ENCODE results near the gene SH3BP5.

Gene SH3BP5

DNA sequence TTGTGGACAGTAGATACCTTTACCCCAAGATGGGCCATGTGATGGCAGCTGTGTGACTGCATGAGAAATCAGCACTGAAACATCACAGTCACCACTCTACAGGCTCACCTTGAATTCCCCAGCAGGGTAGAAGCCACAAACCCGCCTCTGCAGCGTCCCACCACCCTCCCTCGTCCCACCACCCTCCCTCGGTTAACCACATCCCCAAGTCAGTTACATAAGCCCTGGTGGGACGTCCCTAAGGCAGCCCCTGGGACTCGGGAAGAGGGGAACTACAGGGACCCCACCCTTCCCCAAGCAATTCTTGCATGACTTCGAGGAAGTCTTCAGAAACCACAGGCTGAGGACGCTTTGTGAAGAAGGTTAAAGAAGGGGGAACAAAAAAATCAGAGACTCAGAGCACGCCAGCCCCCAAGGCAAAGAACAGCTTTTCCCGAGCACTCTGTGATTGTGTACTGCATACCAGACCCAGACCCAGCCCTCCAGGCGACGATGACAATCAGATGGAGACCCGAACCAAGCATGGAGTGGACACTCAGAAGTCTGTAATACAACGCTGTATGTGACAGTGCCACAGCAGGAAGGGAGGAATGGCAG lies 60.5 kb downstream of the SH3BP5 start:
- DNase-seq, result peak; percentile 94

DNA sequence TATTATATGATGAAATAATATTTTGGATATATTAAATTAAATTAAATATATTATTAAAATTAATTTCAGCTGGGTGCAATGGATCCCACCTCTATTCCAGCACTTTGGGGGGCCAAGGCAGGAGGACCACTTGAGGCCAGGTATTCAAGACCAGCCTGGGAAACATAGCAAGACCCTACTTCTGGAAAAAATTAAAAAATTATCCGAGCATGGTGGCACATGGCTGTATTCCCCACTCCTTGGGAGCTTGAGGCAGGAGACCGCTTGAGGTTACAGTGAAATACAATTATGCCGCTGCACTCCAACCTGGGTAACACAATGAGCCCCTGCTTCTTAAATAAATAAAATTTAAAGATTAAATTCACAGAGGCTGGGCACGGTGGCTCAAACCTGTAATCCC lies 61.4 kb downstream of the SH3BP5 start:
- no peak for DNase-seq

DNA sequence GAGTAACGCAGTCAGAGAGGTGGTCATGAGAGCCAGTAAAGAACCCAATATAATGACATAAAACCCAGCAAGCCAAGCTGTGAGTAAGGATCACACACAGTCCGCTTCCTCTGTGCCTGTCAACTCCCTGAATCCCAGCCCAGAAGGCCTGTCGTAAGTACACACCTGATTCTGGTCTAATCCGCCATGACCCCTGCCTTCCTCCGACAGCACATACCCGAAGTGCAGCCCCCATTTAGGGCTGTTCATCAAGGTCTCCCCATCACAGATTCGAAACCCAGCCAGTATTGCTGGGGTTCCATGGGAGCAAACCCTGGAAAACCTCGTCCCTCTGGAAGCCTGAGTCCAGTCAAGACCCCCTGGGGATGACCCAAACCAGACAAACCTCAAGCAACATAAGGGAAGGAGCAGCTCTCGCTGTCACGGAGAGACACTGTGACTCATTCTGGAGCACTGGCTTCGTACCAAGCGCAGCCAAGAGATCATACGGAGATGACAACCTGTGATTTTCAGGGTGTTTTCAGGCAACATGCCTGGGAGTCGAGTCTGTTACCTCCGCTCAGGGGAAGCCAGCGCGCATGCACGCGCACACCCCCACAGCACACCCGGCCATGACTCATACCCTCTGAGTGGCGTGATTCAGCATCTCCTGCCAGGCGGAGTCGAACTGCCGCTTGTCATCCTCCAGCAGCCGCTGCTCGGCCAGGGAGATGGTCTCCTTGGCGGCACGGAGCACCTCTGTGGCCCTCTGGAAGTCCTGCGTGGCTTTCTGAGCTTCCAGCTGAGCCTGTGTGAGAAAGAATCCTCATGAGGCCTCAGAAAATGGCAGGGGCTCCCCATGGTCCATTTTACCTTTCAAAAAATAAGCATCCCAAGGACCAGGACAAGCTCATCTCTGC lies 63.0 kb downstream of the SH3BP5 start:
- DNase-seq, result peak; percentile 89

DNA sequence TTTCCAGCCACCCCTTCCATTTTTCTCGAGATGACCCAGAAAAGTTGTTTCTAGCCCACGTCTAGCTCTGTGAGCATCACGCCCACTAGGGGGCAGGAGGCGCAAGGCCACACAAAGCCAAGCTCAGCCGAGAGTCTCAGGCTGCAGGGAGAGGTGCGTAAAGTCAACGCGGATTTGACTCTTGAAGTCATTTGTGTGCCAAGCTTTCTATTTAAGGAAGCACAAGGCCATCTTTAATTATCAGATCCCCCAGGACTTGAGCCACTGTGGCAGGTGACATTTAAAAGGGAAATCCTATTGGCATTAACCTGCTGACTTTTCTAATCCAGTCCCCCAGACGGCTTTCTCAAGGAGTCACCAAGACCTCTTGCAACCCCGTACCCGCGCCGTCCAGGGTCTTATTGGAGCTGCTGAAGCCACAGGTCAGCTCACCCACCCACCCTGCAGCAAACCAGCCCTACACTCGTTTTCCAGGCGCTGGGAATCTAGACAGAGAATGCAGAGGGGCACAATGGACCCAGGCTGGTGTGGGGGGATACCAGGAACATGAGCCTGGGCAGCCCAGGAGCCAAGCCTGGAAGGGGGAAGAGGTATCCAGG lies 64.3 kb downstream of the SH3BP5 start:
- DNase-seq, result peak; percentile 88

DNA sequence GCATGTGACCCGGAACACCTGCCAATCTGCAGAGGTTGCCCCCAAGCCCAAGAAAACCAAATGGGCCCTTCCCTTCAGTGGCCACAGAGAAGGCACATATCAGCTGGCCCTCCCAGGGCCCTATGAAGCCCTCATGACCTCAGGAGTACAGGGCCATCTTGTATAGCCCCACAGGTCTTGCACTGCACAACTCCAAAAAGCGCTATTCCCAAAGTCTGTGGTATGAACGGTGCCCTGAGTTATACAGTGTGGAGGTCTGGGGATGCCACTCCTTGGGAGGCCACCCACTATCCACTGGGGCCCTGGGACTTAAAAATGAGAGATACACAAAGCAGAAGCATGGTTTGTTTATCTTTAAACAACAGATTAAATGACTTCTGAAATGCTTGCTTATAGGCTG lies 64.9 kb downstream of the SH3BP5 start:
- DNase-seq, result no peak

- DNase-seq, result no peak
Measured at GRCh38 chr3:15266510-15267376, 65.6 kb downstream of the SH3BP5 start.

- no peak for DNase-seq
Measured at GRCh38 chr3:15265655-15266509, 66.5 kb downstream of the SH3BP5 start.

DNA sequence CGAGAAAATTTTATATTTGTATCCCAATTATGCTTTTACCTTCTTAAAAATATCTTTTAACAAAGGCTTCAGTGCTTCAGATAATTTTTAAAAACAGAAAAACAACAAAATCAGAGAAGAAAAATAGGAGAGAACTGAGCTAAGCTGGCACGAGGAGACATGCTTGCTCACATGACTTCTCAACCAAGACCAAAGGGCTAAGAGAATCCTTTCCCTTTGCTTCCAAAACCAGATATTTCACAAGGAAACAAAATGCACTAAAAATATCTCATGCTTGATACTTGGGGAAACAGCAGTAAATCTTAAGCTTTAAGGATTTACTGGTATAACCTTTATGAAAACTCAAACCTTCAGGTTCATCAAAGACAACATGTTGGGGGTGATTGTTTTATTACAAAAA lies 67.9 kb downstream of the SH3BP5 start:
- no peak for DNase-seq

GRCh38 chr3:15263926-15264325 lies 68.5 kb downstream of the SH3BP5 start:
- no peak for DNase-seq

- DNase-seq, result no peak
Measured at GRCh38 chr3:15263120-15263519, 69.3 kb downstream of the SH3BP5 start.

- DNase-seq, result no peak
Measured at GRCh38 chr3:15262021-15262420, 70.4 kb downstream of the SH3BP5 start.

GRCh38 chr3:15261274-15261673 lies 71.1 kb downstream of the SH3BP5 start:
- DNase-seq, result no peak

GRCh38 chr3:15260531-15260930 lies 71.9 kb downstream of the SH3BP5 start:
- DNase-seq, result no peak

DNA sequence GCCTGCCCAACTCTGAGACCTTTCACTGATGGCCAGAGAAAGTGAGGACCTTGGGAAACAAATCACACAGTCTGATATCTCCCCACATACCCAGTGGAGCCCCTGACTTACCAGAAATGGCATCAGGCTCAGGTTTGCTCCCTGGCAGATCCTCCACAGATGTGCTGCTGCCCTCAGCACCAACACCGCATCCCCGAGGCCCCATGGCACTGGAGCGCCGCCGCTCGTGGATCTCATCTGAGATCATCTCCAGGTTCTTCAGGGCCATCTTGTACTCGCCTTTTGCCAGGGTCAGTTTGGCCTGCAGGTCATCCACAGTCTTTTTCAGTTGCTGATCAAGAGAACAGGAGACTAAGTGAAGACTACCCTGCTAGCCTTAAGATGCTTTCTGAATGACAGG lies 73.7 kb downstream of the SH3BP5 start:
- DNase-seq, result no peak

DNA sequence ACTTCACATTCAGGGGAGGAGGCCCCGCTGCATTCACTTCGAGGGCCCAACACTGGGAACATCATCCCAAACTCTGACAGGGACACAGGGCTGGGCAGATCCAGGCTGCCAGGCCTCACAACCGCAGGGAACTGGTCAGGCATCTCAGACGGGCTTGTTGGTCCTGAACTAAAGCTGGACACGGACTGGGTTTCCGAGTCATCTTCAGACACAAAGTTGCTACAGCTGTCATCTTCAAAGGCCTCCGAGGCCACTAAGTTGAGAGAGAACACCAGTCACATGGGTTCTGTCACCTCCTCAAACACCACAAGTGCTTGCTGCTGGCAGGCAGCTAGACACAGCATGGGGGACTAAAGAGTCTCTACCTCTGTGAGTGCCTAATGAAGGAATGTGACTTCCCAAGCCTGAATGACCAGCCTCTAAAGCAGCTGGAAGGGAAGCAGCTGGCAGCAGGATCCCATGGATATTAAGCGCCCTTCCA lies 75.5 kb downstream of the SH3BP5 start:
- DNase-seq, result no peak

DNA sequence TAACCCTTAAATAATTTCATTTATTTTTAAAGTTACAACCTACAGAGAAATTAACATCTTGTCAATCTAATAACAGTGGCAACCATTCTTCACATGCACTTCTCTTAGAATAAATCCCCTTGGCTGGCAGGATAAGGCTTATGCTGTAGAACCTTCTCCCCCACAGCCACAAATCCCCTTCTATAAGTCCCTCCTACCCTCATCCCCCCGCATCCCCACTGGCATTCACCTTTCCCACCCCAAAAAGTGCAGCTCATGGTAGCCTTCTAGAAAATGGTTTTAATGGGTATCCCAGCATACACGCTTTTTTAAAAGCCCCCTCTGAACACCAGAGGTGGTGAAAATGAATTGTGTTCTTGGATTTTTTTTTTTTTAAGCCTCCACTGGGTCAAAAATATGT lies 77.2 kb downstream of the SH3BP5 start:
- no peak for DNase-seq

- DNase-seq, result no peak
Measured at GRCh38 chr3:15253023-15253697, 79.2 kb downstream of the SH3BP5 start.

- no peak for DNase-seq
Measured at GRCh38 chr3:15246186-15246585, 86.2 kb downstream of the SH3BP5 start.

GRCh38 chr3:15243822-15244482 lies 88.4 kb downstream of the SH3BP5 start:
- no peak for DNase-seq

- peak; percentile 68 for DNase-seq
Measured at GRCh38 chr3:15241341-15241740, 91.0 kb downstream of the SH3BP5 start.

GRCh38 chr3:15229262-15229661 lies 103.1 kb downstream of the SH3BP5 start:
- DNase-seq, result no peak
